ENCODE measurements around the gene PLEKHA5. TPM values are rescaled to one million over a fixed set of nuclear protein-coding genes. Genes with fewer than 3 reads are reported as not detected.

The PLEKHA5 gene
- total RNA-seq, 2 donors from 2014 or later = 10.2 to 29.8 TPM

GRCh38 chr12:19236656-19237055 lies 107.1 kb downstream of the PLEKHA5 start:
- 70 to 71% methylated on average over 3 of the region's 3 CpGs for WGBS, 2 donors
- Histone ChIP-seq H3K27me3 (no peaks in the 10 kb centered on the region), H3K4me1 (peaks cover 26% of the 10 kb centered on the region), H3K27ac (no peak overlapping the region), H3K9me3 (no peaks in the 10 kb centered on the region), H3K4me3 (no peak overlapping the region), H3K36me3 (replicated peaks in 1 of 2; ENCODE audit: insufficient read depth in 1 of 2, low read depth in 2 of 2) (no peaks in the 10 kb centered on the region)
- intact Hi-C loops (cut with DNase I) = no loop called here
- TF ChIP-seq CTCF (IDR thresholded peaks at IDR 0.05) (no peak), POLR2A (IDR thresholded peaks at IDR 0.05) (no peak)
- DNase-seq (no peak), ATAC-seq (no peak)

DNA sequence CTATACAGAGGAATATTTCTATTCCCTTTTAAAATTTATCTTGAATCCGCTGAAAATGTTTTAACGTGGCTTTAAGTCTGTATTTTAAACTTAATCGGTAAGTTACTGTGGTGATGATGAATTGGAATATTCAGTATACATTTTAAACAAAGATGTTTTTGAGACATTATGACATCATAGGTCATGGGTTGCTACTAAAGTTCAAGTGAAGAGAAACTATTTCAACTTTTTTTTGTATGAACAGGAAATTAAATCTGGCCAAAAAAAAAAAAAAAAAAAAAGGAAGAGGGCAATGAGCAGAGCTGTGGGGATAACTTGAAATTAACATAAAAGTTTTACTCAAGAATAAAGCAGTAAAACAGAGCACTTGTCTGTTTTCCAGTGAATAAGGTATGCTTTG lies 109.0 kb downstream of the PLEKHA5 start:
- intact Hi-C loops (cut with DNase I) = no loop called here
- no peaks in the 10 kb centered on the region for H3K27me3 ChIP-seq
- H3K4me1 ChIP-seq = peaks cover 21% of the 10 kb centered on the region
- no peak for TF ChIP-seq POLR2A (IDR thresholded peaks at IDR 0.05)
- no peak for TF ChIP-seq CTCF (IDR thresholded peaks at IDR 0.05)
- DNase-seq = no peak
- WGBS, 2 donors = 89% methylated on average over 3 of the region's 3 CpGs
- no peak overlapping the region for H3K27ac ChIP-seq
- H3K4me3 ChIP-seq = no peak overlapping the region
- H3K36me3 ChIP-seq (replicated peaks in 1 of 2; ENCODE audit: insufficient read depth in 1 of 2, low read depth in 2 of 2) = no peaks in the 10 kb centered on the region
- ATAC-seq = no peak
- H3K9me3 ChIP-seq = no peaks in the 10 kb centered on the region

GRCh38 chr12:19239102-19239501 lies 109.6 kb downstream of the PLEKHA5 start:
- H3K27me3 ChIP-seq = no peaks in the 10 kb centered on the region
- no peaks in the 10 kb centered on the region for H3K9me3 ChIP-seq
- H3K36me3 ChIP-seq (replicated peaks in 1 of 2; ENCODE audit: insufficient read depth in 1 of 2, low read depth in 2 of 2) = no peaks in the 10 kb centered on the region
- TF ChIP-seq POLR2A (IDR thresholded peaks at IDR 0.05) (no peak), CTCF (IDR thresholded peaks at IDR 0.05) (no peak)
- H3K4me3 ChIP-seq = no peak overlapping the region
- no peak for DNase-seq
- H3K4me1 ChIP-seq = peaks cover 16% of the 10 kb centered on the region
- no peak for ATAC-seq
- H3K27ac ChIP-seq = no peak overlapping the region
- 75 to 77% methylated on average over 5 of the region's 5 CpGs for WGBS, 2 donors
- intact Hi-C loops (cut with DNase I) = no loop called here

GRCh38 chr12:19239616-19240234 lies 110.2 kb downstream of the PLEKHA5 start:
- no peak for DNase-seq
- Histone ChIP-seq H3K9me3 (no peaks in the 10 kb centered on the region), H3K4me3 (no peak overlapping the region), H3K27me3 (no peaks in the 10 kb centered on the region), H3K4me1 (peaks cover 9% of the 10 kb centered on the region), H3K27ac (no peak overlapping the region), H3K36me3 (replicated peaks in 1 of 2; ENCODE audit: insufficient read depth in 1 of 2, low read depth in 2 of 2) (no peaks in the 10 kb centered on the region)
- WGBS, 2 donors = 62 to 63% methylated on average over 6 of the region's 6 CpGs
- no peak for ATAC-seq
- no peak for TF ChIP-seq CTCF (IDR thresholded peaks at IDR 0.05)
- no peak for TF ChIP-seq POLR2A (IDR thresholded peaks at IDR 0.05)
- intact Hi-C loops (cut with DNase I) = no loop called here

- no peak for TF ChIP-seq POLR2A (IDR thresholded peaks at IDR 0.05)
- no peak for TF ChIP-seq CTCF (IDR thresholded peaks at IDR 0.05)
- Histone ChIP-seq H3K9me3 (no peaks in the 10 kb centered on the region), H3K4me3 (no peak overlapping the region), H3K27ac (no peak overlapping the region), H3K27me3 (no peaks in the 10 kb centered on the region), H3K4me1 (no peaks in the 10 kb centered on the region), H3K36me3 (replicated peaks in 1 of 2; ENCODE audit: insufficient read depth in 1 of 2, low read depth in 2 of 2) (no peaks in the 10 kb centered on the region)
- ATAC-seq = no peak
- DNase-seq = no peak
- intact Hi-C loops (cut with DNase I) = no loop called here
These were observed 113.0 kb downstream of the PLEKHA5 start for GRCh38 chr12:19242581-19242980.

All from body of pancreas (tissue), 4 donors.